Esophagus squamous epithelium (tissue), 4 donors: ENCODE measurements around the gene HSPA1L.

Experiments
- CTCF ChIP-seq, 6 experiments: fragments of 450-650 bp in 4 of 6; fragments of 200-600 bp in 2 of 6; sonication (generic) in 2 of 6; IDR thresholded peaks; one replicate each; pipeline ENCODE4 v1.5.1; 2016 to 2019; ENCODE audit warnings: antibody characterized with exemption in 6 of 6, mild to moderate bottlenecking in 4 of 6, moderate library complexity in 4 of 6
- POLR2A ChIP-seq, 4 donors: fragments of 450-650 bp; IDR thresholded peaks; one replicate each; pipeline ENCODE4 v1.6.1; 2017; ENCODE audit warnings: antibody characterized with exemption in 4 of 4, mild to moderate bottlenecking in 4 of 4, moderate library complexity in 3 of 4

- no peak for TF ChIP-seq CTCF (IDR thresholded peaks at IDR 0.05)
- TF ChIP-seq POLR2A (IDR thresholded peaks at IDR 0.05), result no peak
These were observed 46.1 kb upstream of the HSPA1L start for GRCh38 chr6:31861150-31861549.
